Measurements from ENCODE around the gene HAUS8.

GRCh38 chr19:17031741-17032140 is 43.5 kb downstream of the HAUS8 start:
- TF ChIP-seq HOMEZ (CRISPR knock-in tag; IDR thresholded peaks at IDR 0.05; ENCODE audit: low read depth) = no peak
- no peak for TF ChIP-seq ZNF274 (CRISPR knock-in tag; IDR thresholded peaks at IDR 0.05)
- TF ChIP-seq ZFAT (CRISPR knock-in tag; conservative IDR thresholded peaks at IDR 0.05) = no peak
- no peak for TF ChIP-seq SIN3A (IDR thresholded peaks at IDR 0.05; ENCODE audit: borderline replicate concordance, low read depth, low read length)
- TF ChIP-seq, protein P1, sequence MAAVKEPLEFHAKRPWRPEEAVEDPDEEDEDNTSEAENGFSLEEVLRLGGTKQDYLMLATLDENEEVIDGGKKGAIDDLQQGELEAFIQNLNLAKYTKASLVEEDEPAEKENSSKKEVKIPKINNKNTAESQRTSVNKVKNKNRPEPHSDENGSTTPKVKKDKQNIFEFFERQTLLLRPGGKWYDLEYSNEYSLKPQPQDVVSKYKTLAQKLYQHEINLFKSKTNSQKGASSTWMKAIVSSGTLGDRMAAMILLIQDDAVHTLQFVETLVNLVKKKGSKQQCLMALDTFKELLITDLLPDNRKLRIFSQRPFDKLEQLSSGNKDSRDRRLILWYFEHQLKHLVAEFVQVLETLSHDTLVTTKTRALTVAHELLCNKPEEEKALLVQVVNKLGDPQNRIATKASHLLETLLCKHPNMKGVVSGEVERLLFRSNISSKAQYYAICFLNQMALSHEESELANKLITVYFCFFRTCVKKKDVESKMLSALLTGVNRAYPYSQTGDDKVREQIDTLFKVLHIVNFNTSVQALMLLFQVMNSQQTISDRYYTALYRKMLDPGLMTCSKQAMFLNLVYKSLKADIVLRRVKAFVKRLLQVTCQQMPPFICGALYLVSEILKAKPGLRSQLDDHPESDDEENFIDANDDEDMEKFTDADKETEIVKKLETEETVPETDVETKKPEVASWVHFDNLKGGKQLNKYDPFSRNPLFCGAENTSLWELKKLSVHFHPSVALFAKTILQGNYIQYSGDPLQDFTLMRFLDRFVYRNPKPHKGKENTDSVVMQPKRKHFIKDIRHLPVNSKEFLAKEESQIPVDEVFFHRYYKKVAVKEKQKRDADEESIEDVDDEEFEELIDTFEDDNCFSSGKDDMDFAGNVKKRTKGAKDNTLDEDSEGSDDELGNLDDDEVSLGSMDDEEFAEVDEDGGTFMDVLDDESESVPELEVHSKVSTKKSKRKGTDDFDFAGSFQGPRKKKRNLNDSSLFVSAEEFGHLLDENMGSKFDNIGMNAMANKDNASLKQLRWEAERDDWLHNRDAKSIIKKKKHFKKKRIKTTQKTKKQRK (IDR thresholded peaks at IDR 0.05; ENCODE audit: low read length) = no peak
- no peak for TF ChIP-seq BCLAF1 (IDR thresholded peaks at IDR 0.05)
- TF ChIP-seq PHF20 (CRISPR knock-in tag; IDR thresholded peaks at IDR 0.05) = no peak
- TF ChIP-seq ESRRA (CRISPR knock-in tag; IDR thresholded peaks at IDR 0.05; ENCODE audit: low read depth) = no peak
- no peak for TF ChIP-seq CTCF (CRISPR knock-in tag; IDR thresholded peaks at IDR 0.05)
- TF ChIP-seq CEBPB (IDR thresholded peaks at IDR 0.05; ENCODE audit: borderline replicate concordance, low read depth, low read length) = no peak
- TF ChIP-seq, protein P2, sequence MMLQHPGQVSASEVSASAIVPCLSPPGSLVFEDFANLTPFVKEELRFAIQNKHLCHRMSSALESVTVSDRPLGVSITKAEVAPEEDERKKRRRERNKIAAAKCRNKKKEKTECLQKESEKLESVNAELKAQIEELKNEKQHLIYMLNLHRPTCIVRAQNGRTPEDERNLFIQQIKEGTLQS (CRISPR knock-in tag; IDR thresholded peaks at IDR 0.05) = no peak

Data from HepG2 (cell line).